ENCODE measurements around the gene SH3RF3.
A peak's percentile ranks its signal among the peaks of the same experiment; 100 is the strongest.

Gene SH3RF3

GRCh38 chr2:109422758-109423500, 293.9 kb downstream of the SH3RF3 start:
- no peak for DNase-seq

- no peak for DNase-seq
These were observed 294.8 kb downstream of the SH3RF3 start for GRCh38 chr2:109423556-109424359.

DNA sequence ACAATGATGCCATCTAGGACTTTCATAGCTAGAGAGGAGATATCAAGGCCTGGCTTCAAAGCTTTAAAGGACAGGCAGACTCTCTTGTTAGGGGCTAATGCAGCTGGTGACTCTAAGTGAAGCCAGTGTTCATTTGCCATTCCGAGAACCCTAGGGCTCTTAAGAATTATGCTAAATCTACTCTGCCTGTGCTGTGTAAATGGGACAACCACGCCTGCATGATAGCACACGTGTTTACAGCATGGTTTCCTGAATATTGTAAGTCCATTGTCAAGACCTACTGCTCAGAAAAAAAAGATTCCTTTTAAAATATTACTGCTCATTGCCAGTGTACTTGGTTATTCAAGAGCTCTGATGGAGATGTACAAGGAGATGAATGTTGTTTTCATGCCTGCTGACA, 296.4 kb downstream of the SH3RF3 start:
- DNase-seq = no peak

DNA sequence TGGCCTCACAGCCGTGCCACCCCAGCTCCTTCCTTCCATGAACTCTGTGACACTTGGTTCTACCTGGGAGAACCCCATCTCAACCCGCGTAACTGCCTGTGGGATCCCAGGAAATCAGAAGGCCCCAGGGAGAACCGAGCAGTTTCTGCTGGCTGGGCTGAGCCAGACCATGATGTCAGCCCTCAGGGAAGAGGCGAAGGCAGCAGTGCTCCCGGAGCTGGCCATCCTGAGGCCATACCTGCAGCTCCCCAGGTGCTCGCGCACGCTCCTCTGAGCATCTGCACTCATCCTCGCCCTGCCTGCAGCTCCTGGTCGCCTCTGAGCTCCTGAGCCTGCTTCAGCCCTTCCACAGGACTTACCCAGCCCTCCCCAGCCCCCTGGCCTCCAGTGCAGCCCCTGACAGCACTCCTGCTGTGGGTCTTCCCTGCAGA, 298.7 kb downstream of the SH3RF3 start:
- no peak for DNase-seq

- DNase-seq = no peak
These were observed 299.3 kb downstream of the SH3RF3 start for GRCh38 chr2:109428281-109428680.

DNA sequence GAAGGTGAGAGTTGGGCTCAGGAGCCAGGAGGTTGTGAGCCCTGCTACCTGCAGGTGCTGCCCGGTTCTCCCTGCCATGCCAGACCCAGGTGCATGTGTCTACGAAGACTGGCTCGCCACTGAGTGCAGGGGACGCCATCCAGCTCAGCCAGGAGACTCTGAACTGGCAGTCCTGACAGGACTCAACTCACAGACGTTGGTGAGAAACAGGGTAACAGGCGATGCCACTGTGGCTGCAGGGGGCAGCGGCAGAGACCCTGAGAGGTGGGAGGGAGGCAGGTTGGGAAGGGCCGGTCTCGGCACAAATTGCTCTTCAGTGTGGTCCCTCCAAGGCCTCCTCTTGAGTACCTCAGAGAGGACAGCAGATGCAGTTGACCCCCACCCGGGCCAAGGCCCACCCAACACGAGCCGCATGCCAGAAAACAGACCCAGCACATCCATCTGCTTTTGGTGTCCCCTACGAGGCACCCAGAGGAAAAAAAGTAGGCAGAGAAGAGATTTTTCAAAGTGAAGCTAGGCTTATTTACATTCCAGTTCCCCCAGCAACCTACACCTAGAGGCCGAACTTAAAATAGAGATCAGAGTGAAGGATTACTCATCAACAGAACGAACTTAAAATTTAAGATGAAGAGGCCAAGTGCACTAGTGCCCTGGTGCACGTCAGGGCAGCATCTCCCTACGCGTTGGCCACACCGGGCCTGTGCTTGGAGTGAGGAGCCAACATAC, 300.0 kb downstream of the SH3RF3 start:
- no peak for DNase-seq

DNA sequence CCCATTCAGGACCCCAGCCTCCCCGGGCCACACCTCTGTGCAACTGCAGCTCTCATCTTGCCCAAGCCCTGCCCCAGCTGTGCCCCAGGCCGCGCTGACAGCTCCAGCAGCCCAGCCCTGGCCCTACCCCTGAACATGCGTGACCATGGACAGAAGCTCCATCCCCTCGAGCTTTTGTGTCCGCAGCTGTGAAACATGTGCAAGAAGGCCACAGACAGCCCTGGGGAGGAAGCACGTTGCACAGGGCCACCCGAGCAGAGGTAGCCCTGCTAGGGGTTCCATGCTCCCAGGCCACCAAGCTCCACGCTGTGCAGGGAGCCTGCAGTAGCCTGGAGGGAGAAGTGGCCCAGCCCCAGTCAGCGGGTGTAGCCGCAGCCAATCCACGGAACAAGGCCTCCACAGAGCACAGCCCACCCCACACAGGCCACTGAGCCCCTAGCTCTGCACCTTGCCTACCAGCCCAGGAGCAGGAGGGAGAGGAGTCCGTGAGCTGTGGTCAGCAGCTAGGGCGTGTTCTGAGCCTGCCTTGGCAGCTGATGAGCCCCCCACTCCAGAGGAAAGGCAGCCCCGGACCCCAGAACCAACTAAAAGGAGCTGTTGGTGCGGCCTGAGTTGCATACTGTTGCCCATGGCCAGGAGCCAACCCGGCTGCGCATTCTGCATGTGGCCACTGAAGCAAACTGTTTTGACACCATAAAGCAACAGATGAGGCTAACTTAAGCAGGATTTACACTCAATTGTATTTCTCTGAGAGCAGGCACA, 300.7 kb downstream of the SH3RF3 start:
- DNase-seq = no peak

- DNase-seq = no peak
These were observed 301.3 kb downstream of the SH3RF3 start for GRCh38 chr2:109430329-109430636.

DNA sequence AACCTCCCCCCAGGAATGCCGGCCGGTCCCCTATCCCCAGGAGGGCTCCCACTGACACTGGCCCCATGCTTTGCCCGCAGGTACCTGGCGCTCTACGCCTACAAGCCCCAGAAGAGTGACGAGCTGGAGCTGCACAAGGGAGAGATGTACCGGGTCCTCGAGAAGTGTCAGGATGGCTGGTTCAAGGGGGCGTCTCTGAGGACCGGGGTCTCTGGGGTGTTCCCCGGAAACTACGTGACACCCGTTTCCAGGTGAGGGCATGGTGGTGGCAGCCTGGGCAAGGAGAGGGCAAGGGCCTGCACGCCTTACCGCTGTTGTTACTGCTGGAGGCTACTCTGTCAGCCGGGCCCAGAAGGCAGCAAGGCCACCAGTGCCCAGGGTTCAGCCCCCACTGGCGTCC, 303.4 kb downstream of the SH3RF3 start:
- DNase-seq = no peak

DNA sequence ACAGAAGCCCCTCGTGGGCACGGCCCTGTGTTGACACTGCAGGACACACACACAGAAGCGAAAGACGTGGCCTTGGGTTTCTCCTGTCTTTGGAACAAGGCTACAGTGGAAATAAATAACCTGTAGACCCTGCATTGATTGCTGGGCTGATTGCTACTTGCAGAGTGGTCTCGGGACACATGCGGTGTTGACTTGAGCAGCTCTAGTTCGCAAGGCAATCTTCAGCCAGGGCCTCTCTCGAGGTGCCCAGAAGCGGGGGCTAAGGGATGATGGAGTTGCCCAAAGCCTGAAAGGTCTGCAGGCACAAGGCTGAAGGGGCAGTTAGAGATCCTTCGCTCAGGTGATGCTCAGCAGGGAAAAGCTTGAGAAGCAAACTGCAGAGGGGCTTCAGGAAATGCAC, 304.5 kb downstream of the SH3RF3 start:
- DNase-seq = no peak

DNA sequence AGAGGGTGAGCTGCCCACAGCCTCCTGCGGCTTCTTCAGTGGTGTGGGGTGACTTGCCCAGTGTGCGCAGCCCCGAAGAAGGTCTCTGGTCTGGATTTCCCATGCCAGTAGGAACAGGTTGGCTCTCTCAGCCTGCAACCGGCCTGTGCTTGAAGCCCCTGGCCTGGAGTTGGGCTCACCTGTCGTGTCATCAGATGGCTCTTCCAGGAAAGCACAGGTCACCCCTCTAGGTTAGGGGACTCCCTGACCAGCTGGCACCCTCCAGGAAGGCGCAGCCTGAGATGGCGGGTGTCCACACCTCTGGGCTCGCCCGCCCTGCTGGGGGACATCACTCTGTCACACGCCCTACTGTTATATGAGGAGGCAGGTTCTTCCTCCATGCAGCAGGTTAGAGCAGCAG, 304.9 kb downstream of the SH3RF3 start:
- DNase-seq = no peak

DNA sequence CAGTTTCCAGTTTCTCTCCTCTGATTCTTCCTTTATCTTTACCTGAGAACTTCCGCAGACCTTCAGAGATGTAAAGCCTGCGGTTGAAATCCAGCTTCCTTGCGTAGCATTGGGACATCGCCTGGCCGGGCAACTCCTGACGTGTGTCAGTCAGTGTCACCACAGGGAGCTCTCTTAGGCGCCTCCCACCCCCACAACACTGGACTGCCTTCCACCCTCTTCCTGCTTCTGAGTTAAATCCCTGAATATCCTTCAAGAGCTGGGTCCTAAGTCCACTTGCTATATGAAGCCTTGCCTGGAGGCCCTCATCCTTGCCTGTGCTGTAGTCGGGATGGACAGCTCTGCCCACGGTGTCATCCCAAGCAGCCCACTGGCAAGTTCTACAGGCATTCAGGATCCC, 305.3 kb downstream of the SH3RF3 start:
- DNase-seq = no peak

- DNase-seq = no peak
These were observed 306.2 kb downstream of the SH3RF3 start for GRCh38 chr2:109435066-109435690.

DNA sequence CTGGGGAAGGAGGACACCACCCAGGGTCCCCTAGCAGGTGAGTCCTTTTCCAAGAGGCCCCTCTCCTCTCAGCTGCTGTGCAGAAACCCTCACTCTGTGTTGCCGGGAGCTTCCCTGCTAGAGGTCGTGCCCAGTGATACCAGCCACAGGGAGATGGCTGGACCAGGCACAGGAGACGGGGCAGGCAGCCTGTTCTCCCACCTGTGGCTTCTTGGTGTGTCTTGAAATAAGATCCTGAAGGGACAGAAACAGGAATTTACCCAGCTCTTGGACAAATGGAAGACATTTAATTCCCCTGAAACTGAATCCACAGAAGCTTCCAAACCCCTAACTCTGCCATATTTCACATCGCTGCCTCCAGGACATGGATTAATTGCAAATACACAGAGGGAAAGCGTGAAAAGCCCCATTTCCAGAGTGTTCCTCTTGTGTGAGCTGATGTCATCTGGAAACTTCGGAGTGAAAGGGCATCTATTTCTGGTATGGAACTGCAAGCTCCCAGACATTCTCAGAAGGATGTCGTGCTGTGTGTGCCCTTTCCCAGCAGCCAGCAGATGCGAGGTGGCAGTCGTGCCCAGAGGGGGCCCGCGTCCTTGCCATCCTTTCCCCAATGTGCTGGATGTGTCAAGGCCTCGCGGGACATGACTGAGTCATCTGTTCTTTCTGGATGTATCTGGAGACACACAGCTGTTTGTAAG, 307.0 kb downstream of the SH3RF3 start:
- peak in 20 of 58 donors; percentile 9 to 65 (median 26) for DNase-seq

- no peak for DNase-seq
These were observed 307.7 kb downstream of the SH3RF3 start for GRCh38 chr2:109436610-109437225.

- no peak for DNase-seq
These were observed 308.5 kb downstream of the SH3RF3 start for GRCh38 chr2:109437325-109438090.

DNA sequence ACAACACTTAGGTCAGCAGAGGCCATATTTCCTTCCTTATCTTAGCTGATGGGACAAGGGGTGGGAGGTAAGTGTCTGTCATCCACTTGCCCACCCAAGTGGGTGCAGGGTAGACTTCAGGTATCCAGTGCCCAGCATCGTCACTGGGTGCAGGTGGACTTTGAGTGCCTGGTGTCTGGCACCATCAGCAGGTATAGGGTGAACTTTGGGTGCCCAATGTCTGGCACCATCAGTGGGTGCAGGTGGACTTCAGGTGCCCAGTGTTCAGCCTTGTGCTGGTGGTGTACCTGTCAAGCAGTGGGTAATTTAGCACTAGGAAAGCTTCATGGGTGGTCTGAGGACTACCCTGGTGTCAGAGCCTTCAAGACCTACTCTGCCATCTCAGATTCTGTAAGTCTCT, 309.1 kb downstream of the SH3RF3 start:
- no peak for DNase-seq

- peak in 50 of 58 donors; percentile 27 to 96 (median 68) for DNase-seq
These were observed 309.9 kb downstream of the SH3RF3 start for GRCh38 chr2:109438773-109439389.

GRCh38 chr2:109439390-109439786, 310.4 kb downstream of the SH3RF3 start:
- DNase-seq = no peak

All from anterior cingulate cortex (tissue), 58 donors.